SK-N-SH treated with all-trans-retinoic acid at 6 μM for 48 hours (cell line): ENCODE data around the gene JOSD2.

ENCODE experiments used
- ATAC-seq: fragments of 200-7000 bp; cut with Tn5 transposase; 3 replicates; pipeline ENCODE4 v1.9.1; 2020; ENCODE audit warnings: mild to moderate bottlenecking, moderate library complexity
- CSDC2 ChIP-seq: fragments of 250-450 bp; sonication (Bioruptor Pico); IDR thresholded peaks from 2 replicates; pipeline ENCODE4 v1.5.0; 2020; ENCODE audit warnings: mild to moderate bottlenecking, moderate library complexity
- ESRRG ChIP-seq: fragments of 250-450 bp; sonication (Bioruptor Pico); IDR thresholded peaks from 2 replicates; pipeline ENCODE4 v1.6.1; 2021; ENCODE audit warnings: mild to moderate bottlenecking
- GLIS3 ChIP-seq: fragments of 250-450 bp; sonication (Bioruptor Pico); IDR thresholded peaks from 2 replicates; pipeline ENCODE4 v1.5.0; 2020; ENCODE audit warnings: mild to moderate bottlenecking, moderate library complexity
- ISL1 ChIP-seq: fragments of 250-450 bp; sonication (Bioruptor Pico); IDR thresholded peaks from 2 replicates; pipeline ENCODE4 v2.1.2; 2022; ENCODE audit warnings: mild to moderate bottlenecking, moderate library complexity
- PATZ1 ChIP-seq: fragments of 250-450 bp; sonication (Bioruptor Pico); IDR thresholded peaks from 2 replicates; pipeline ENCODE4 v1.8.0; 2020; ENCODE audit warnings: mild to moderate bottlenecking, moderate library complexity, borderline replicate concordance
- POU6F1 ChIP-seq: fragments of 250-450 bp; sonication (Bioruptor Pico); IDR thresholded peaks from 2 replicates; pipeline ENCODE4 v1.8.0; 2021; ENCODE audit warnings: low read depth, mild to moderate bottlenecking, moderate library complexity, borderline replicate concordance
- RARB ChIP-seq: fragments of 250-450 bp; sonication (Bioruptor Pico); IDR thresholded peaks from 2 replicates; pipeline ENCODE4 v1.8.0; 2021; ENCODE audit warnings: mild to moderate bottlenecking, moderate library complexity
- SNAI2 ChIP-seq: fragments of 250-450 bp; sonication (Bioruptor Pico); IDR thresholded peaks from 2 replicates; pipeline ENCODE4 v1.5.0; 2020; ENCODE audit warnings: mild to moderate bottlenecking, moderate library complexity
- TCF4 ChIP-seq: fragments of 250-450 bp; sonication (Bioruptor Pico); IDR thresholded peaks from 2 replicates; pipeline ENCODE4 v1.8.0; 2021; ENCODE audit warnings: mild to moderate bottlenecking, moderate library complexity, borderline replicate concordance
- ZC3H10 ChIP-seq: fragments of 250-450 bp; sonication (Bioruptor Pico); IDR thresholded peaks from 2 replicates; pipeline ENCODE4 v1.5.1; 2021; ENCODE audit warnings: mild to moderate bottlenecking, moderate library complexity
- ZFP3 ChIP-seq: fragments of 250-450 bp; sonication (Bioruptor Pico); IDR thresholded peaks from 2 replicates; pipeline ENCODE4 v1.5.0; 2020; ENCODE audit warnings: mild to moderate bottlenecking, moderate library complexity
- ZNF565 ChIP-seq: fragments of 450-650 bp; formaldehyde crosslinking; conservative IDR thresholded peaks from 2 replicates; pipeline ENCODE4 v1.5.0; 2020; ENCODE audit warnings: low read depth, mild to moderate bottlenecking, moderate library complexity
- ZNF70 ChIP-seq: fragments of 450-650 bp; formaldehyde crosslinking; IDR thresholded peaks from 2 replicates; pipeline ENCODE4 v1.5.0; 2020; ENCODE audit warnings: mild to moderate bottlenecking, moderate library complexity
- ZNF8 ChIP-seq: fragments of 450-650 bp; formaldehyde crosslinking; IDR thresholded peaks from 2 replicates; pipeline ENCODE4 v1.5.0; 2020; ENCODE audit warnings: mild to moderate bottlenecking, moderate library complexity
- TF ChIP-seq, protein P1 (sequence below): fragments of 250-450 bp; sonication (Bioruptor Pico); IDR thresholded peaks from 2 replicates; pipeline ENCODE4 v1.5.1; 2020; ENCODE audit warnings: low read depth, mild to moderate bottlenecking, moderate library complexity
- TF ChIP-seq, protein P2 (sequence below): fragments of 250-450 bp; sonication (Bioruptor Pico); IDR thresholded peaks from 2 replicates; pipeline ENCODE4 v1.5.1; 2021; ENCODE audit warnings: mild to moderate bottlenecking, moderate library complexity

JOSD2 gene

DNA sequence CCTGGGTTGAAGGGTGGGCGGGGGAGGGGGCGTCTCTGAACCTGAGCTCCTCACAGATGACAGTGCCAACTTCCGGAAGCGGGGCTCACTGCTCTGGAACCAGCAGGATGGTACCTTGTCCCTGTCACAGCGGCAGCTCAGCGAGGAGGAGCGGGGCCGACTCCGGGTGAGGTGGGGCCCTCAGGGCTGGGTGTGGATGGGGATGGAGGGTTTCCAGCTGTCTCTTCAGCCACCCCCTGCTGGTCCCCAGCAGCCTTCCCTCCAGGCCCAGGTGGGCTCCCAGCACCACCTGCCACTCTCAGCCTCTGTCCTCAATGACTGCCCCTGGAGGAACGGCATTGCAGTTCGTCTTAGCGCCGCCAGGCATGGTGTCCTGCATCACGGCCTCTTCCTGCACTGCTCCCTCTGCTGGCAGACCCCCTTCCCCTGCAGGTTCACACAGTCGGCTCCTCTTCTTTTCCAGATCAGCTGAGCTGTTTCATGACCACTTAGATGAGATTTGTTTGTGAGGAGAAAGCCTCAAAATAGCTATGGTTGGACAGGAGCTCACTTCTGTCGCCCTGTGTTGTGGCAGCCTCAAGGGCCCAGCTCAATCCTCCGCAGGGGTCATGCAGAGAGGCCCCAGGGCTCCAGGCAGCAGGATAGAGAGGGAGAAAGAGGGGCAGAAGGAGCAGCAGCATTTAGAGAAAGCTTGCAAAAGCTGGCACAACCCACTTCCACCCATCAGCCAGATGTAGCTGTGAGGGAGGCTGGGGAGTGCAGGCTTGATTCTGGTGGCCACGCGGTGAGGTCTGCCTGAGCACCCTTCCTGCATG is 31.9 kb downstream of the JOSD2 start:
- ATAC-seq = no peak
- TF ChIP-seq ZNF70 (CRISPR knock-in tag) (no peak), SNAI2 (no peak), POU6F1 (no peak), CSDC2 (no peak), ISL1 (CRISPR knock-in tag) (no peak), PATZ1 (no peak), ZNF8 (CRISPR knock-in tag) (no peak), ZNF565 (CRISPR knock-in tag) (no peak), ZC3H10 (CRISPR knock-in tag) (no peak), TCF4 (CRISPR knock-in tag) (no peak), ZFP3 (CRISPR knock-in tag) (no peak)
- TF ChIP-seq, protein P1, sequence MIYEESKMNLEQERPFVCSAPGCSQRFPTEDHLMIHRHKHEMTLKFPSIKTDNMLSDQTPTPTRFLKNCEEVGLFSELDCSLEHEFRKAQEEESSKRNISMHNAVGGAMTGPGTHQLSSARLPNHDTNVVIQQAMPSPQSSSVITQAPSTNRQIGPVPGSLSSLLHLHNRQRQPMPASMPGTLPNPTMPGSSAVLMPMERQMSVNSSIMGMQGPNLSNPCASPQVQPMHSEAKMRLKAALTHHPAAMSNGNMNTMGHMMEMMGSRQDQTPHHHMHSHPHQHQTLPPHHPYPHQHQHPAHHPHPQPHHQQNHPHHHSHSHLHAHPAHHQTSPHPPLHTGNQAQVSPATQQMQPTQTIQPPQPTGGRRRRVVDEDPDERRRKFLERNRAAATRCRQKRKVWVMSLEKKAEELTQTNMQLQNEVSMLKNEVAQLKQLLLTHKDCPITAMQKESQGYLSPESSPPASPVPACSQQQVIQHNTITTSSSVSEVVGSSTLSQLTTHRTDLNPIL = no peak

GRCh38 chr19:50477751-50478515 is 33.1 kb downstream of the JOSD2 start:
- TF ChIP-seq GLIS3 = no peak
- TF ChIP-seq, protein P2, sequence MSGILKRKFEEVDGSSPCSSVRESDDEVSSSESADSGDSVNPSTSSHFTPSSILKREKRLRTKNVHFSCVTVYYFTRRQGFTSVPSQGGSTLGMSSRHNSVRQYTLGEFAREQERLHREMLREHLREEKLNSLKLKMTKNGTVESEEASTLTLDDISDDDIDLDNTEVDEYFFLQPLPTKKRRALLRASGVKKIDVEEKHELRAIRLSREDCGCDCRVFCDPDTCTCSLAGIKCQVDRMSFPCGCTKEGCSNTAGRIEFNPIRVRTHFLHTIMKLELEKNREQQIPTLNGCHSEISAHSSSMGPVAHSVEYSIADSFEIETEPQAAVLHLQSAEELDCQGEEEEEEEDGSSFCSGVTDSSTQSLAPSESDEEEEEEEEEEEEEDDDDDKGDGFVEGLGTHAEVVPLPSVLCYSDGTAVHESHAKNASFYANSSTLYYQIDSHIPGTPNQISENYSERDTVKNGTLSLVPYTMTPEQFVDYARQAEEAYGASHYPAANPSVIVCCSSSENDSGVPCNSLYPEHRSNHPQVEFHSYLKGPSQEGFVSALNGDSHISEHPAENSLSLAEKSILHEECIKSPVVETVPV (CRISPR knock-in tag) = no peak
- no peak for ATAC-seq

DNA sequence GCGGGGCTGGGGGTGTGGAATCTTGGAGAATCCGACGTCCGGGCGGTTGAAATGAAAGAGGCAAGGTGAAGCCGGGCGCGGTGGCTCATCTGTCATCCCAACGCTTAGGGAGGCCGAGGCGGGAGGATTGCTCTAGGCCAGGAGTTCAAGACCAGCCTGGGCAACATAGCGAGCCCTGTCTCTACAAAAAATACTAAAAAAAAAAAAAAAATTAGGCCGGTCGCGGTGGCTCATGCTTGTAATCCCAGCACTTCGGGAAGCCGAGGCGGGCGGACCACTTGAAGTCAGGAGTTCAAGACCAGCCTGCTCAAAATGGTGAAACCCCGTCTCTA is 34.1 kb downstream of the JOSD2 start:
- ATAC-seq = no peak
- TF ChIP-seq ZNF565 (CRISPR knock-in tag) (no peak), TCF4 (CRISPR knock-in tag) (no peak), RARB (CRISPR knock-in tag) (no peak), SNAI2 (no peak)
- TF ChIP-seq, all 23 proteins: peak for 0

DNA sequence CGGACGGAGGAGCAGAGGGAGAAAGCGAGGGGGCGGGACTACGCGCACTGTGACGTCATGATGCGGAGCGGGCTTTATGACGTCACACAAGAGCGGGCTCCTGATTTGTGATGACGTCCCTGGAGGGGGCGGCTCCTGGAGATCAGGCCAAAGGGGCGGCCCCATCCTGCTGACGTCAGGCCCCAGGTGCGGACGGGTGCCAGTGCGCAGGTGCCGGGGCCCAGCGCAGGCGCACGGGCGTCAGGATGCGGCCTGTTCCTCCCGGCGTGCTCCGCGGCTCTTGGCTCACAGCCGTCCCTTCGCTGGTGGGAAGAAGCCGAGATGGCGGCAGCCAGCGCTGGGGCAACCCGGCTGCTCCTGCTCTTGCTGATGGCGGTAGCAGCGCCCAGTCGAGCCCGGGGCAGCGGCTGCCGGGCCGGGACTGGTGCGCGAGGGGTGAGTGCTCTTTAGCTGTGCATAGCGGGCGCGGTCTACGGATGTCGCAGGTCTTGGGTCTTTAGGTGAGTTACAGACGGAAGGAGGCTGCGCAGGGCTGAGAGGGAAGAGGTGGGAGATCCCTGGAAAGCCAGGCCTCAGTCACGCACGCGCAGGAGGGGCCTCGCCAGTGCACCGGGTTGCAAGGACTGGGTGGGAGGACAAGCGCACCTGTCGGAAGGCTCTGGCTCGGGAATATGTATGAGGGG is 34.6 kb downstream of the JOSD2 start, which contains the start of the genes EMC10 and GARIN5A:
Gene EMC10, plus strand, starts transcription at position 284 of the 683 bp plus-strand sequence. Its CDS starts 38 bp downstream, at position 322.
Gene GARIN5A, minus strand, starts transcription at position 625 of the 683 bp plus-strand sequence. Its CDS starts 460 bp downstream, at position 165.
- TF ChIP-seq ESRRG (CRISPR knock-in tag) (no peak), ZC3H10 (CRISPR knock-in tag) (no peak), ZFP3 (CRISPR knock-in tag) (0 out of 2 replicates have a peak, but pooled peaks have one; percentile 58), ZNF565 (CRISPR knock-in tag) (0 out of 2 replicates have a peak, but pooled peaks have one; percentile 39)
- TF ChIP-seq, protein P2 (CRISPR knock-in tag) = no peak
- peak; percentile 95 for ATAC-seq
